Mesendoderm (in vitro differentiated cells): ENCODE data around the gene SNIP1.
"Not testable (repeated sequence)": the region's sequence is repeated elsewhere in the genome, so short reads cannot be mapped to it uniquely, and the experiment has no call there.

Experiments
- DNase-seq: peaks from one replicate; pipeline ENCODE4 v3.0.0; 2013
- H2AK5ac ChIP-seq: 2 replicates; pipeline ENCODE4 v1.6.1; 2013; ENCODE audit warnings: low read length, inconsistent platforms
- H2BK120ac ChIP-seq: 2 replicates; pipeline ENCODE4 v1.6.1; 2013; ENCODE audit warnings: low read depth, mild to moderate bottlenecking, low read length, moderate library complexity, mixed read lengths
- H2BK15ac ChIP-seq: replicated peaks from 2 replicates; pipeline ENCODE4 v1.6.1; 2013; ENCODE audit warnings: low read depth, mild to moderate bottlenecking, moderate library complexity
- H2BK5ac ChIP-seq: 2 replicates; pipeline ENCODE4 v1.6.1; 2013; ENCODE audit warnings: low read length, inconsistent platforms
- H3K18ac ChIP-seq: 2 replicates; pipeline ENCODE4 v1.6.1; 2013; ENCODE audit warnings: mild to moderate bottlenecking, low read length, mixed read lengths
- H3K23ac ChIP-seq: one replicate; pipeline ENCODE4 v1.6.1; 2013; ENCODE audit warnings: low read length
- H3K27ac ChIP-seq: 2 replicates; pipeline ENCODE4 v1.5.1; 2013; ENCODE audit warnings: low read depth, mild to moderate bottlenecking, inconsistent platforms, low read length, moderate library complexity
- H3K27me3 ChIP-seq: 2 replicates; pipeline ENCODE4 v1.6.1; 2013; ENCODE audit warnings: low read length, control low read depth, mild to moderate bottlenecking, inconsistent platforms; ENCODE audit not compliant: insufficient read depth, poor library complexity
- H3K36me3 ChIP-seq: 2 replicates; pipeline ENCODE4 v1.6.1; 2013; ENCODE audit warnings: low read length, inconsistent platforms; ENCODE audit not compliant: control insufficient read depth, insufficient read depth
- H3K4ac ChIP-seq: one replicate; pipeline ENCODE4 v1.6.1; 2013; ENCODE audit warnings: low read depth, mild to moderate bottlenecking, low read length, moderate library complexity
- H3K4me1 ChIP-seq: 2 replicates; pipeline ENCODE4 v1.6.1; 2013; ENCODE audit warnings: low read depth, low read length, inconsistent platforms; ENCODE audit not compliant: control insufficient read depth
- H3K4me2 ChIP-seq: 2 replicates; pipeline ENCODE4 v1.6.1; 2013; ENCODE audit warnings: low read length
- H3K4me3 ChIP-seq: 2 replicates; pipeline ENCODE4 v1.5.1; 2013; ENCODE audit warnings: mild to moderate bottlenecking, low read length
- H3K56ac ChIP-seq: one replicate; pipeline ENCODE4 v1.6.1; 2013; ENCODE audit warnings: low read length
- H3K79me1 ChIP-seq: 2 replicates; pipeline ENCODE4 v1.6.1; 2013; ENCODE audit warnings: low read length, inconsistent platforms
- H3K79me2 ChIP-seq: 2 replicates; pipeline ENCODE4 v1.6.1; 2013; ENCODE audit warnings: mild to moderate bottlenecking, low read length; ENCODE audit not compliant: control insufficient read depth, insufficient read depth
- H3K9ac ChIP-seq: 2 replicates; pipeline ENCODE4 v1.6.1; 2013; ENCODE audit warnings: low read length, inconsistent platforms
- H4K5ac ChIP-seq: one replicate; pipeline ENCODE4 v1.6.1; 2013; ENCODE audit warnings: low read length
- H4K8ac ChIP-seq: one replicate; pipeline ENCODE4 v1.6.1; 2013; ENCODE audit warnings: low read depth, mild to moderate bottlenecking, control low read depth, low read length, moderate library complexity
- WGBS: extraction: QIAGEN DNeasy Blood & Tissue Kit; methylation state at CpG from one replicate; pipeline ENCODE4 v1.1.7; 2013; ENCODE audit warnings: low lambda C conversion rate, missing lambda C conversion rate; ENCODE audit not compliant: insufficient coverage; ENCODE audit errors: extremely low coverage; 5-methylcytosine and 5-hydroxymethylcytosine counted together

SNIP1 gene

GRCh38 chr1:37595440-37596181, 41.5 kb upstream of the SNIP1 start, which contains the start of gene GNL2:
TSS of gene GNL2 (minus strand) at chr1:37595937. CDS start at chr1:37595822, 115 bp downstream.
- WGBS: no CpG with 5 or more reads among the region's 51 CpGs
- peak; percentile 98 for DNase-seq
- H2BK5ac ChIP-seq: no peak within 1 kb of the TSS
- H3K56ac ChIP-seq: peak within 1 kb of the TSS; percentile 96
- no peak within 1 kb of the TSS for H3K18ac ChIP-seq
- H3K27me3 ChIP-seq: no peaks in the 10 kb centered on the region
- no peak within 1 kb of the TSS for H2BK15ac ChIP-seq
- H3K4ac ChIP-seq: peak within 1 kb of the TSS; percentile 20
- no peak within 1 kb of the TSS for H2BK120ac ChIP-seq
- H3K9ac ChIP-seq: peak within 1 kb of the TSS; percentile 88
- no peak within 1 kb of the TSS for H4K5ac ChIP-seq
- H3K79me1 ChIP-seq: peaks cover 7% of the 10 kb centered on the region
- H3K27ac ChIP-seq: no peak within 1 kb of the TSS
- H3K4me2 ChIP-seq: peak within 1 kb of the TSS; percentile 55
- H4K8ac ChIP-seq: no peak within 1 kb of the TSS
- H3K79me2 ChIP-seq: peaks cover 29% of the 10 kb centered on the region
- no peak within 1 kb of the TSS for H3K23ac ChIP-seq
- H3K4me3 ChIP-seq: peak within 1 kb of the TSS; percentile 85
- H2AK5ac ChIP-seq: no peak within 1 kb of the TSS
- H3K36me3 ChIP-seq: peaks cover 3% of the 10 kb centered on the region
- H3K4me1 ChIP-seq: peaks cover 2% of the 10 kb centered on the region

- Histone ChIP-seq H3K79me1 (peaks cover 9% of the 10 kb centered on the region), H3K79me2 (peaks cover 29% of the 10 kb centered on the region), H3K36me3 (peaks cover 5% of the 10 kb centered on the region), H2BK120ac (no peak overlapping the region), H2AK5ac (no peak overlapping the region), H4K8ac (no peak overlapping the region), H3K4me2 (no peak overlapping the region), H4K5ac (no peak overlapping the region), H3K4me3 (no peak overlapping the region), H3K9ac (no peak overlapping the region), H3K27ac (no peak overlapping the region), H2BK15ac (no peak overlapping the region), H3K4ac (no peak overlapping the region), H3K4me1 (peaks cover 2% of the 10 kb centered on the region), H3K18ac (no peak overlapping the region), H3K27me3 (no peaks in the 10 kb centered on the region), H3K56ac (no peak overlapping the region), H3K23ac (no peak overlapping the region), H2BK5ac (no peak overlapping the region)
- no CpG with 5 or more reads among the region's 6 CpGs for WGBS
- no peak for DNase-seq
Measured at GRCh38 chr1:37593726-37594125, 39.6 kb upstream of the SNIP1 start.

DNA sequence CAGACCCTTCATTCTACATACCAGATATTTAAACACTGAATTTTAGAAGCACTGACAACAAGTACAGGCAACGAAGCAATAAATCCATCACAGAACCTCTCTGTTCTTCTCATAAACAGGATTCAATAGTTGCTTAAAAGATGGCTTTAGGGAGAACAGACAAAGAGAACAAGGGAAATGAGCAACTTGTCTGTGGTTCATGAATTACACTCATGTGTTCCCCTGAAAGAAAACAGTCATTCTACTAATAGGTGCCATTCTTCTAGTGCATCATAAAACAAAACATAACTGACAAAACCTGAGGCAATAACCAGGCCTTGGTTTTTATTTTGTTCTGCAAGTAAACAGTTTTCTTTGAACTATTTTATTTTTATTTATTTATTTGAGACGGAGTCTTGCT, 34.8 kb upstream of the SNIP1 start:
- Histone ChIP-seq H3K56ac (no peak overlapping the region), H2AK5ac (no peak overlapping the region), H3K4me2 (no peak overlapping the region), H3K27me3 (no peaks in the 10 kb centered on the region), H2BK15ac (no peak overlapping the region), H3K36me3 (peaks cover 7% of the 10 kb centered on the region), H3K79me1 (peaks cover 13% of the 10 kb centered on the region), H4K5ac (no peak overlapping the region), H2BK5ac (no peak overlapping the region), H3K79me2 (peaks cover 13% of the 10 kb centered on the region), H3K9ac (no peak overlapping the region), H2BK120ac (no peak overlapping the region), H3K4ac (no peak overlapping the region), H3K4me3 (no peak overlapping the region), H3K23ac (no peak overlapping the region), H3K18ac (no peak overlapping the region), H4K8ac (no peak overlapping the region), H3K27ac (no peak overlapping the region), H3K4me1 (peaks cover under 1% of the 10 kb centered on the region)
- no peak for DNase-seq
- WGBS: no CpG with 5 or more reads among the region's 2 CpGs

DNA sequence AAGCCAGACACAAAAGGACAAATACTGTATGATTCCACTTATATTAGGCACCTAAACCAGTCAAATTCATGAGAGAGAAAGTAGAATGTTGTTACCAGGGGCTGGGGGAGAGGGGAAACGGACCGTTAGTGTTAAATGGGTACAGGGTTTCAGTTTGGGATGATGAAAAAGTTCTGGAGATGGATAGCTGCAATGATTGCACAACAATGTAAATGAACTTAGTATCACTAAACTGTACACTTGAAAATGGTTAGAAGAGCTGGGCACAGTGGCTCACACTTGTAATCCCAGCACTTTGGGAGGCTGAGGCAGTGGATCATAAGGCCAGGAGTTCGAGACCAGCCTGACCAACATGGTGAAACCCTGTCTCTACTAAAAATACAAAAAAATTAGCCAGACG, 30.5 kb upstream of the SNIP1 start:
- H3K4me3 ChIP-seq, H3K56ac ChIP-seq, H3K79me2 ChIP-seq, H3K23ac ChIP-seq, H2BK120ac ChIP-seq, H3K18ac ChIP-seq, H2AK5ac ChIP-seq, H3K79me1 ChIP-seq, H4K8ac ChIP-seq, H2BK5ac ChIP-seq, H3K27ac ChIP-seq, H3K4ac ChIP-seq, H3K27me3 ChIP-seq, H3K36me3 ChIP-seq, H2BK15ac ChIP-seq, H3K4me1 ChIP-seq, H3K9ac ChIP-seq, H3K4me2 ChIP-seq, H4K5ac ChIP-seq, DNase-seq: not testable (repeated sequence)
- no CpG with 5 or more reads among the region's 4 CpGs for WGBS

GRCh38 chr1:37575692-37576091, 21.6 kb upstream of the SNIP1 start:
- H3K18ac ChIP-seq: no peak overlapping the region
- H4K5ac ChIP-seq: no peak overlapping the region
- DNase-seq: no peak
- no peak overlapping the region for H3K27ac ChIP-seq
- no peak overlapping the region for H3K9ac ChIP-seq
- no peak overlapping the region for H3K56ac ChIP-seq
- H2AK5ac ChIP-seq: no peak overlapping the region
- no peaks in the 10 kb centered on the region for H3K4me1 ChIP-seq
- no peaks in the 10 kb centered on the region for H3K79me1 ChIP-seq
- no peak overlapping the region for H3K4ac ChIP-seq
- H3K36me3 ChIP-seq: peaks cover 14% of the 10 kb centered on the region
- H2BK5ac ChIP-seq: no peak overlapping the region
- no peaks in the 10 kb centered on the region for H3K79me2 ChIP-seq
- no peak overlapping the region for H2BK120ac ChIP-seq
- no CpG with 5 or more reads among the region's 5 CpGs for WGBS
- no peak overlapping the region for H3K23ac ChIP-seq
- H3K27me3 ChIP-seq: no peaks in the 10 kb centered on the region
- H3K4me2 ChIP-seq: no peak overlapping the region
- H4K8ac ChIP-seq: no peak overlapping the region
- H2BK15ac ChIP-seq: no peak overlapping the region
- H3K4me3 ChIP-seq: no peak overlapping the region
